ENCODE measurements around the gene KNDC1. TPM values are rescaled to one million over a fixed set of nuclear protein-coding genes. Genes with fewer than 3 reads are reported as not detected.

The KNDC1 gene
- total and polyA plus RNA-seq, 10 of the 15 experiments (the other 5 are each of a cell fraction or from before 2014, with no cell fraction given), result 0.03 to 0.11 (median 0.05) TPM; not detected in 7

DNA sequence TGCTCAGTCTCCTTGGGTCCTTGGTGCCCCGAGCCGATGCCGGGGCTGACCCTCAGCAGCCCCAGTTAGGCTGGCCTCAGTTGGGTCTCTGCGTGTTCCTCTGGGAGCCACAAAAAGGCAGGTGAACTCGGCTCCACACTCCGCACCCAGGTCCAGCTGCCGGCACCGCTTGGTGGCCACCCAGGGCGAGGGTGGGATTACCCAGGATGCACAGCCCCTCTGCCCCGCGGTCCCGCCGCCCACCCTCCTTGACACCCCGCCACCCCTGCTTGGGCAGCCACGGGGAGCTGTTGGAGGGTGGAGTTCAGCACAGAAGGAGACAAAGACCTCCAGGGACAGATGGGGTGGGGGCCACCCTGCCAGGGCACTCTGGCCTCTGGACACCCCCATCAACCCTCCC is 95.3 kb downstream of the KNDC1 start:
- no peaks in the 10 kb centered on the region for H3K9me3 ChIP-seq (replicated peaks; ENCODE audit: control insufficient read depth, insufficient read depth, low read length)
- CTCF ChIA-PET, result no interaction called here

GRCh38 chr10:133257489-133258065 is 97.6 kb downstream of the KNDC1 start:
- no peaks in the 10 kb centered on the region for H3K9me3 ChIP-seq (replicated peaks; ENCODE audit: control insufficient read depth, insufficient read depth, low read length)
- SMC1A ChIA-PET (ENCODE audit: uncharacterized antibody, unreplicated experiment), result interaction anchor here (1.4 kb wide), 1 partner anchor 20 kb away, joined by 5 read pairs; no protein-coding TSS in a partner anchor
- ATAC-seq, result peak; percentile 13
- H3K4me2 ChIP-seq (ENCODE audit: control insufficient read depth, insufficient read depth), result peak overlapping the region; percentile 57
- DNase-seq (ENCODE audit: low read depth, low spot score), result no peak
- peak overlapping the region; percentile 63 for H2AFZ ChIP-seq (ENCODE audit: control insufficient read depth, low read depth, low read length)
- no peaks in the 10 kb centered on the region for H4K20me1 ChIP-seq (ENCODE audit: control insufficient read depth, insufficient read depth)
- no peak overlapping the region for H3K27ac ChIP-seq (ENCODE audit: control insufficient read depth, insufficient read depth)
- RAD21 ChIA-PET (ENCODE audit: unreplicated experiment), result interaction anchor here (1.6 kb wide), 1 partner anchor 19 kb away, joined by 3 read pairs; the partner anchor contains the start of gene ADAM8
- POLR2A ChIA-PET, result interaction anchor here (1.8 kb wide), 1 partner anchor 17 kb away, joined by 7 read pairs; no protein-coding TSS in a partner anchor
- WGBS (ENCODE audit: insufficient coverage, insufficient replicate concordance, low lambda C conversion rate, missing lambda C conversion rate), result 11% methylated on average over 25 of the region's 27 CpGs
- H3K4me3 ChIP-seq, result no peak overlapping the region
- BruUV-seq (replicated peaks), result no TSS peak
- no peak overlapping the region for H3K9ac ChIP-seq (ENCODE audit: control insufficient read depth, insufficient read depth, low read length)
- no peaks in the 10 kb centered on the region for H3K36me3 ChIP-seq (ENCODE audit: control insufficient read depth in 2 of 2, insufficient read depth in 2 of 2, low read length in 1 of 2)
- CTCF ChIA-PET, result interaction anchor here (0.7 to 2.2 kb wide), 6 partner anchors 18 to 61 kb away, joined by 3 to 12 read pairs (median 5); no protein-coding TSS in a partner anchor
- H3K4me1 ChIP-seq (ENCODE audit: control insufficient read depth, insufficient read depth, low read length), result peaks cover 30% of the 10 kb centered on the region
- H3K27me3 ChIP-seq (replicated peaks in 1 of 2; ENCODE audit: control insufficient read depth in 2 of 2, insufficient read depth in 2 of 2, low read length in 1 of 2), result no peaks in the 10 kb centered on the region
- in situ Hi-C loops (cut with MboI) (no loop called here), intact Hi-C loops (cut with micrococcal nuclease; ENCODE audit: unreplicated experiment) (no loop called here)
- FAIRE-seq, result no peak
- no peaks in the 10 kb centered on the region for H3K79me2 ChIP-seq (ENCODE audit: control insufficient read depth, insufficient read depth, low read length)
- TF ChIP-seq IKZF1 (conservative IDR thresholded peaks at IDR 0.05) (peak; percentile 27; the same call in 1 of the 2 replicates), NKRF (conservative IDR thresholded peaks at IDR 0.05) (no peak), RELA (IDR thresholded peaks at IDR 0.05; ENCODE audit: borderline replicate concordance, partially characterized antibody) (no peak), ETV6 (conservative IDR thresholded peaks at IDR 0.05 in 1 of 2, IDR thresholded peaks at IDR 0.05 in 1 of 2; ENCODE audit: borderline replicate concordance in 1 of 2, low read depth in 1 of 2) (no peak), POU2F2 (IDR thresholded peaks at IDR 0.05; ENCODE audit: borderline replicate concordance, low read depth, low read length) (no peak), ZZZ3 (IDR thresholded peaks at IDR 0.05; ENCODE audit: control insufficient read depth, insufficient read length, low read depth) (no peak), SREBF1 (IDR thresholded peaks at IDR 0.05; ENCODE audit: low read length) (no peak), CBFB (IDR thresholded peaks at IDR 0.05; ENCODE audit: low read depth) (no peak)

More for the DNA sequence above, 95.3 kb downstream of the KNDC1 start:
- Histone ChIP-seq H4K20me1 (ENCODE audit: control insufficient read depth, insufficient read depth) (no peaks in the 10 kb centered on the region), H3K27ac (ENCODE audit: control insufficient read depth, insufficient read depth) (no peak overlapping the region), H3K79me2 (ENCODE audit: control insufficient read depth, insufficient read depth, low read length) (no peaks in the 10 kb centered on the region), H3K4me2 (ENCODE audit: control insufficient read depth, insufficient read depth) (no peak overlapping the region), H3K4me1 (ENCODE audit: control insufficient read depth, insufficient read depth, low read length) (peaks cover 23% of the 10 kb centered on the region), H3K4me3 (no peak overlapping the region), H3K36me3 (ENCODE audit: control insufficient read depth in 2 of 2, insufficient read depth in 2 of 2, low read length in 1 of 2) (no peaks in the 10 kb centered on the region), H3K9ac (ENCODE audit: control insufficient read depth, insufficient read depth, low read length) (no peak overlapping the region), H2AFZ (ENCODE audit: control insufficient read depth, low read depth, low read length) (no peak overlapping the region), H3K27me3 (replicated peaks in 1 of 2; ENCODE audit: control insufficient read depth in 2 of 2, insufficient read depth in 2 of 2, low read length in 1 of 2) (no peaks in the 10 kb centered on the region)
- in situ Hi-C loops (cut with MboI) (no loop called here), intact Hi-C loops (cut with micrococcal nuclease; ENCODE audit: unreplicated experiment) (no loop called here)
- no TSS peak for BruUV-seq (replicated peaks)
- ChIA-PET SMC1A (ENCODE audit: uncharacterized antibody, unreplicated experiment) (no interaction called here), RAD21 (ENCODE audit: unreplicated experiment) (no interaction called here), POLR2A (no interaction called here)
- ATAC-seq (no peak), FAIRE-seq (no peak), DNase-seq (ENCODE audit: low read depth, low spot score) (no peak)
- WGBS (ENCODE audit: insufficient coverage, insufficient replicate concordance, low lambda C conversion rate, missing lambda C conversion rate), result 65% methylated on average over 15 of the region's 15 CpGs
- TF ChIP-seq SIN3A (IDR thresholded peaks at IDR 0.05; ENCODE audit: low read depth, low read length) (no peak), ETV6 (conservative IDR thresholded peaks at IDR 0.05 in 1 of 2, IDR thresholded peaks at IDR 0.05 in 1 of 2; ENCODE audit: borderline replicate concordance in 1 of 2, low read depth in 1 of 2) (no peak), SMAD5 (IDR thresholded peaks at IDR 0.05; ENCODE audit: low read depth) (no peak), GABPA (IDR thresholded peaks at IDR 0.05; ENCODE audit: low read depth) (no peak), RELA (IDR thresholded peaks at IDR 0.05; ENCODE audit: borderline replicate concordance, partially characterized antibody) (no peak), BRCA1 (IDR thresholded peaks at IDR 0.05; ENCODE audit: low read depth, low read length) (no peak), EED (IDR thresholded peaks at IDR 0.05; ENCODE audit: low read depth) (no peak), CREB1 (IDR thresholded peaks at IDR 0.05; ENCODE audit: low read depth) (no peak), IKZF2 (IDR thresholded peaks at IDR 0.05) (no peak), BMI1 (IDR thresholded peaks at IDR 0.05; ENCODE audit: borderline replicate concordance) (no peak), RAD21 (IDR thresholded peaks at IDR 0.05; ENCODE audit: insufficient read depth, low read depth, low read length) (no peak), CBFB (IDR thresholded peaks at IDR 0.05; ENCODE audit: low read depth) (no peak), SMC3 (IDR thresholded peaks at IDR 0.05; ENCODE audit: borderline replicate concordance, low read length) (no peak), TAF1 (IDR thresholded peaks at IDR 0.05; ENCODE audit: borderline replicate concordance, low read depth, low read length) (no peak), HDGF (IDR thresholded peaks at IDR 0.05) (no peak)
